Renal cortex interstitium (tissue), 11 donors: ENCODE measurements around the gene TK2. TPM values are rescaled to one million over a fixed set of nuclear protein-coding genes. Genes with fewer than 3 reads are reported as not detected.
"Not testable (repeated sequence)": the region's sequence is repeated elsewhere in the genome, so short reads cannot be mapped to it uniquely, and the experiment has no call there.

Experiments used
- DNase-seq, 11 donors: peaks; one replicate each; pipeline ENCODE4 v3.0.0-alpha.2; 2013; ENCODE audit warnings: low read depth in 9 of 11, low spot score in 4 of 11; ENCODE audit errors: extremely low read depth in 1 of 11
- polyA plus RNA-seq, 3 donors: library from polyadenylated mRNA; unstranded; fragments of 120-200 nt; gene quantifications; one replicate each; pipeline ENCODE4 v1.2.1, GENCODE V29; 2013; ENCODE audit not compliant: insufficient read length in 3 of 3

The TK2 gene
- polyA plus RNA-seq, 3 donors = 30.9 to 46.3 (median 38.1) TPM

DNA sequence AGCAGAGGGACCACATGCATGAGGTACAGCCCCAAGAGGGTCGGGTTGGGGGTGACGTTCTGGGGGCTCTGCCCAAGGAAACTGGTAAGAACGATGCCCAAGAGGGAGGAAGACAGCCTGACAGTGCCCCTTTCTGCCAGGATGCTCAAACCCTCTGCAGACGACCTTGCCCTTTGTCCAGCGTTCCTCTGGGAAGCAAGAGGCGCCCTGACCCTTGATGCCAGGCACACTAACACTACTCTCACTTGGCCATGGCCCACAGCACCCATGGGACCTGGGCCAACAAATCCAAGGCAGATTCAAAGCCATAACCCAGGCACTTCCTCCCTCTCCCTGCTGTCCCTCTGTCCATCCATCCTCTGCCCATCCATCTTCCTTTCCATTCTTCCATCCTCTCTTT, 20.4 kb downstream of the TK2 start:
- no peak for DNase-seq

DNA sequence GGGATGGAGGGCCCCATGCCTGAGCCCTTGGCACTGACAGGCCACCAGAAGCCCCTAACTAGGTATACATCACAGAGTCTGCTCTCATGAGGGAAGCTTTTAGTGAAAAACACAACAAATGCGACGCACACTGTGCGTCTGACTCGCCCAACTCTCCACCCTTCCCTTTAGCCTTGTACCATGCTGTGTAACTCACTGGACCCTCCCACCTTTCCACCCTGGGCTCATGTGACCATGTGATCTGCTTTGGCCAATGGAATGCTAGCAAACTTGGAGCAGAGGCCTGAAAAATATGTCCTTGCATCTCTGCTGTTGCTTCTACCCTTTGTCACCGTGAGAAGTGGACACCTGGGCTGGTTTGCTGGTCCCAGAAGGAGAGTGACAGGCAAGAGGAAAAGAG, 21.6 kb downstream of the TK2 start:
- DNase-seq = no peak

DNA sequence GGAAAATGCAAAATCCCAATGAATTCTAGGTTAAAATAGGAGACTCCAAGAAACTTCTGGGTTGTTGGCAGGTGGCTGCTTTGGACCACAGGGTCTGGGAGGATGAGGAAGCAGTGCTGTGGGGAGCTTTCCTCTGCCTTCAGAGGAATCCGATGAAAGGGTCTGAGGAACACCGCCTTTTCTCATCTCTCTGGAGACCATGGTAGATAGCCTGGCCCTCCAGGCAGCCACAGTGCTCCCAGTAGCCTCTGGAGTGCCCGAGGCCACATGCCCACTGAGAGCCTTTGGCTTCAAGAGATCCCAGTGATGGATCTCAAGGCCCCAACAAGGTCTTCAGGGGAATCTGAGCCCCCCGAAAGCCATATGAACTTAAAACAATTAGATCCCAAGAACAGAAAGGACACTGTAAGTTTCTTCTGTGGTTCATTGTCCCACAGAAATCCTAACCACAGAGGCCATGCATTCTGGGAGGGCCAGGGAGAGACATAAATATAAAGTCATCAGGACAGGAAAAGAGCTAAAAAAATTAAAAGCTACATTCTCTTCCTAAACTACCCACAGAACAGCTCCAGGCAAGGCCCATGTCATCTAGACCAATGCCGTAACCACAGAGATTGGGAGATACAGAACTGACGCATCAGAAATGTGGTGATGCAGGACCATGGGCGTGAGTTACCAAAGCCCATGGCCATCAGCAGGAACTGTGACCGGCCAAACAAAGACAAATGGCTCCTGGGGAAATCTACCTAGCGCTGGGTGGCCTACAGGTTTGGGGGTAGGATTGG, 24.3 kb downstream of the TK2 start:
- no peak for DNase-seq

DNA sequence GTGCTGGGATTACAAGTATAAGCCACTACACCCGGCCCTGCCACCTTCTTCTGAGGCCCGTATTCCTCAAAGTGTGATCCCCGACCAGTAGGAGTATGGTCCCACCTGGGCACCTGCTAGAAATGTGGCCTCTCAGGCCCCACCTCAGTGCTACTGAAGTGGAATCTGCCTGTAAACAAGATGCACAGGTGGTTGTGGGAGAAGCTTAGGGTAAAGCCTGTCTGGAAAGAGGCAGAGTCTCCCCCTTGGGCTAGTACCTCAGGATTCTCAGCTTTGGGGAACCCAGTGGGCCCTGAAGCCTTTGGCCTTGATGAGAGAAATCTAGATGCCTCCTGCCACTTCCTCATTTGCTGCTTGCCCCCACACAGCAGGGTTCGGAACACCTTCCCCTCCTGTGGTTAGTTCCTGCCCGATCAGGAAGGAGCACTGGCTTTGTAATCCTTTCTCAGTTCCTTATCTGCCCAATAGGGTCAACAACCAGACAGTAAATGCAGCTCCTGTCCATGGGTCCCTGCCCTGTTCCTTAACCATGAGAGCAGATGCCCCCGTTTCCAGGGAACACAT, 25.2 kb downstream of the TK2 start:
- DNase-seq = no peak

DNA sequence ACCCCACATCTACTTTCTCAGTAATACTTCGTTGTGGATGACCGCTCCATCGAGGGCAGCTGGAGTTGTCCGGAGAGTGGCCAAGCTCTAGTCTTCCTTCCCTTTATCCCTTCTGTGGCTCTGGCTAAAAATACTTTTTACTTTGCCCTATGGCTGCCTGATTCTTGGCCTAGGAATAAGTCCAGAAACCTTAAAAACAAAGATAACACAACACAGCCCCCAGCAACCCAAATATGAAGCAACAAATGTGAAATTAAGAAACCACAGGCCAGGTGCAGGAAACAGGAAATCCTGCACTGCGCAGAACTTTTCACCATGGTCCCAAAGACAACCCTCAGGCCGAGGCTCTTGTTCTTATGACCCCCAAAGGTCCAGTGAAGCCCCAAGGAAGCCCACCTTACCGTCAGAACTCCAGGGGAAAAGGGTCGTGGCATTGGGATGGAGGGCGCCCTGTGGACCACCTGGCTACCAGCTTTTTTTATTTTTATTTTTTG, 26.0 kb downstream of the TK2 start:
- no peak for DNase-seq

DNA sequence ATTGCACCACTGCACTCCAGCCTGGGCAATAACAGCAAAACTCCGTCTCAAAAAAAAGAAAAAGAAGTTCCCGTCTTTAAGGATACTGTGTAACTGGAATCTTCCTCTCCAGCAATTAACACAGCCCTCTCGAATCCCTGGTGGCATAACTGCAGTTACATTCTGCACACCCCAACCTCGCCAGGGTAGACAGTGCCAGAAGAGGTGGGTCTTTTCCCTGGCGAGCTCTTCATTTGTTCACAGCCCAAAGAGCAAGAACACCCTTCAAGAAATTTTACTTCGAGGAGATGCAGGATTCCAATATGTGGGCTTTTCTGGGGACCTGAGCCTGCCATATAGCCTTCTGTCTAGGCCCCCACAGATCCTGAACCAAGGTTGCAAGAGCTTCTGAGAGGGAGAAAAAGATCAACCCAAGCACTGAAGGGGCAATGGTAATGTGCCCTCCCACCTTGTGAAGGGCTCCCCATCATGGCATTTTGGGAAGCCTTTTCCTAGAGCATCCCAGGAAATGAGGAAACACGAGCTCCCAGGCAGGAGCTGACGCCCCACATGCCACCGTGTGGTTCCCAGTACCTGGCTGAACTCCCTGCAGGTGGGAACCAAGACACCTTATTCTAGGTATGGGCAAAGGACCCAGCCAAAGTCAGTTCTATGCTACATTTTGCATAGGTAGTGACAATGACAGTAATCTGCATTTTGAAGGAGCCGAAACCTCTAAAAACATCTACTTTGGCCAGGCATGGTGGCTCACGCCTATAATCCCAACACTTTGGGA, 26.9 kb downstream of the TK2 start:
- no peak for DNase-seq

DNA sequence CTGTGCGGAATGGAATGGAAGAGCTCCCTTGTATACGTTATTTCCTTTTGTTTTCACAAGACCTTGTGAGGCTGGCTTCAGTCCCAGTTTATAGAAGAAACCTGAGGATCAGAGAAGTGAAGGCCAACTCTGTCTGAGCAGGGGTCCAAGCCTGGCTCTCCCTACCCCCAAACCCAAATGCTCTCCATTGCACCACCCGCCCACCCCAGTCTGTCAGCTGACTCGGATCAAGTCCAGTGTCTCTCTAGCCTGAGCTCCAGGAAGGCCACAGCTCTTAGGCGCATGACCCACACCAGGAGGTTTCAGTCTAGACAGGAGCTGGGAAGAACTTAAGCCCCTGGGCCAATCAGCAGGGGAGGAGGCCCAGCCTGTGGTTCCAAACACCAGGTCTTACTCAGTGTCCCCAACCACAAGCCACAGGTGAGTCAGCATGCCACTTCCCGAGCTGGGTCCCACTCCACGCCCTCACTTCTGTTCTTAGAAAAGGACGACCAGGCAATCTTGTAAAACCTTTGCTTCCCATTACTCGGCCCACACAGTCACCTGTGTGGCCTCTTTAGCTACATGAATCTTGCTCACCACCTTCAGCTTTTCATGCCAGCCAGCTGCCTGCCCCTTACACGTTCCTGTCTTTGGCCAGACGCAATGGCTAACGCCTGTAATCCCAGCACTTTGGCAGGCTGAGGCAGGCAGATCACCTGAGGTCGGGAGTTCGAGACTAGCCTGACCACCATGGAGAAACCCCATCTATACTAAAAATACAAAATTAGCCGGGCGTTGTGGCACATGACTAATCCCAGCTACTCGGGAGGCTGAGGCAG, 27.8 kb downstream of the TK2 start:
- no peak for DNase-seq

DNA sequence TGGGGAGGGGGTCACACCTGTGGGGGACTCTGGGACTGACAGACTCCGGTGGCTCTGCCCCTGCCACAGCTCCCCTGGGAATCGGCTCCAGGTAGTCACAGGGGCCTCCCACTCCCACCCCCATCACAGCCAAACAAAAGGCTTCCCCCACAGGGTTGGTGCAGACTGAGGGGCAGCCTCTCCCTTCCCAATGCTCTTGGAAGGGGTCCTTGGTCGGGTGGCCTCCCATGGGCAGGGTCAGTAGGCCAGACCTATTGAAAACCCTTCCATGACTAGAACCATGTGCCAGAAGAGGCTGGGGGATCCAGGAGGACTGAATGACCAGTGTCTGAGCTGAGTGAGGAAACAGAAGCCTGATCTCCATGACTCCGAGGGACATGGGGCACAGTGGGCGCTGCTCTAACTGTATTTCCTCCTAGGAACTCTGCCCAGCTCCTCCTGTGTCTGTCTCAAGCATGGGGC, 28.6 kb downstream of the TK2 start:
- no peak for DNase-seq

DNA sequence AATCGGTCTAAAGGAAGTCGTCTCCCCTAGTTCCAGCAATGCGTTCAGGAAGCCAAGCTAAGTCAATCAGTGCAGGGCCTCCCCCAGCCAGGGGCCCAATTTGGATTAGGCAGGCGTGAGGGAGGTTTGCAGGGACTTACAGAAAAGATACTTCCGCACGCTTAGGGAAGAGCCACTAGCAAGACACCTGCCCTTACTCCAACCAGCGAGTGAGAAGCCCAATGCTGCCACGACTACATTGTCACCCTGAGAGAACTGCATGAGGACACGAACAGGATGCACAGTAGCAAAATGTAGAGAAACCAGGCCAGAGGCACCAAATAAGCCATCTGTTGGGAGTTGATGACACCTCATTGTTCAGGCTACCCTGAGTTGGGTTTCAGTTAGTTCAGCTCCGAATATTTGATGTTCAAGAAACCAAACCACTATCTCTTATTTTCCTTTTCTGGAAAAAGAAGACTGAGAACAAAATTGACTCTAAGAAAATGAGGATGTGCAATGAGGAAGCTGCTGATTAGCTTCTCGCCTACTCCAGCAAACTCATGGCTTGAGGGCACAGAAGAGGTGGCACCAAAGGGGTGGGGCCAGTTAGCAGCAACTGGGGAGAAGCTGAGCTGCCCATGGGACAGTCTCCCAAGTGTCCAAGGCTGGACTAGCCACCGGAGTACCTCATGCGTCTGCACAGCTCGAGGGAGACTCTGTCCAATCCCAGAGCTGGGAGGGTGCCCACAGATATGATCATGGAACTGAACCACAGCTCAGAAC, 29.3 kb downstream of the TK2 start:
- no peak for DNase-seq

DNA sequence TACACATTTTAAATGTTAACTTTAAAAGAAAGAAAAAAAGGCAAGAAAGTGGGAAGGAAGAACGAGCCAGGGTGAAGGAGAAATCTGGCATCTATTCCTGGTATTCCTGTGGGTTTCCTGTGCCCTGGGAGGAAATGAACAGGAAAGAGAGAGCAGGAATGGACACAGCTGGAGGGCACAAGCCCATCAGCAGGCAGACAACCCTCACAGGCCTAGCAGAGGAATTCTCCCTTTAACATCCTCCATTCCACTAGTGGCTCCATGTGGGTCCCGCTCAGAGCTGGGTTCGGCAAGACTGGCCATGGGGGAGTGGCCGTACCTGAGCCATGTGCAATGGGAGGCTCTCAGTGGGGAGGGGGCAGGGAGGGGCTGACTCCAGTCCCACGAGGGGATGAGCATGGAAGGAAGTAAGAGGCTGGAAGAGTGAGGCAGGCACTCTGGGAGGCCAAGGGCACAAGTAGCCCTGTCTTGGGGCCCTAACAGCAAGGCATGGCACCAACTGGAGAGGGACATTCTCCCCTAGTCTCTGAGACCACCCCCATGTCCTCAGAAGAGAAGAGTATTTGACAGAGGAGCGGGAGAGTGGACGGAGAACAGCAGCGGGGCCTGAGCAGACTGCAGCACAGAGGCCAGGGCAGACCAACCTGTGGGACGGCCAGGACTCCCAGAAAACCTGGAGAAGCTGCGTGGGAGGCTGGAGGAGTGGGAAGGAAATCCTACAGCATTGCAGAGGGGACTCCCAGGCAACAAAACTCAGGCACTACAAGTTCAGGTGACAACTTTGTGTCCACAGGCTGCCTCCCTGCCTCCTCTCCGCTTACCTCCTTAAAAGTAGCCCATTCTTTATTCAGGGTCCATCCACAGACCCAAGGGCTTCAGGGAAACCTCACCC, 30.2 kb downstream of the TK2 start:
- DNase-seq = no peak

DNA sequence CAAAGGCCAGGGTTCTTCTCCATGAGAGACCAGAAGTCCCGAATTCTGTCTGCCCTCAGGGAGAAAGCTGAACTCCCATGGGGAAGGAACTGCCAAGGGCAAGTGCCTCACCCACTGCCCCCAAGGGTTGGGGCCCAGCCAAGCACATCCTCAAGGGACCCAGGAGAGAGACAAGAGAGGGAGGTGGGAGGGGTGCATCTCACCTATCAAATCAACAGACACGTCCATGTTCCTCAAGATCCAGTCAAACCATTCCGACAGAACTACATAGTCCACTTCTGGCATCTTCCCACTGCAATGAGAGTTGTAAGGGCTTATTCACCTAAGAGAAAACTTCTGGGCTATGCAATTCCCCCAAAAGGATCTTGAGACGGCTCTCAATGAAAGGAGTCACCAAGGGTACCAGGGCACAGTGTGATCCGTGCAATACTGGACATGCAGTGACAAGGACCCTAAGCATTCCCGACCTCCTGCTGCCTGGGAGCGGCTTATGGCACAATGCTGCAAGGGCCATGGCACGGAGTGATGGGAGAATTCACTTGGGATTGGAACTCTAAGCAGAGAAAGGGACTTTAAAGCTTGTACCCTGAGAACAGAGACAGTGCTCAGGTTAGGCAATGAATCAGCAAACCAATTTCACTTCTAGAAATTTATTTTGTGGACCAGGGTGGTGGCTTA, 32.2 kb downstream of the TK2 start:
- no peak for DNase-seq

DNA sequence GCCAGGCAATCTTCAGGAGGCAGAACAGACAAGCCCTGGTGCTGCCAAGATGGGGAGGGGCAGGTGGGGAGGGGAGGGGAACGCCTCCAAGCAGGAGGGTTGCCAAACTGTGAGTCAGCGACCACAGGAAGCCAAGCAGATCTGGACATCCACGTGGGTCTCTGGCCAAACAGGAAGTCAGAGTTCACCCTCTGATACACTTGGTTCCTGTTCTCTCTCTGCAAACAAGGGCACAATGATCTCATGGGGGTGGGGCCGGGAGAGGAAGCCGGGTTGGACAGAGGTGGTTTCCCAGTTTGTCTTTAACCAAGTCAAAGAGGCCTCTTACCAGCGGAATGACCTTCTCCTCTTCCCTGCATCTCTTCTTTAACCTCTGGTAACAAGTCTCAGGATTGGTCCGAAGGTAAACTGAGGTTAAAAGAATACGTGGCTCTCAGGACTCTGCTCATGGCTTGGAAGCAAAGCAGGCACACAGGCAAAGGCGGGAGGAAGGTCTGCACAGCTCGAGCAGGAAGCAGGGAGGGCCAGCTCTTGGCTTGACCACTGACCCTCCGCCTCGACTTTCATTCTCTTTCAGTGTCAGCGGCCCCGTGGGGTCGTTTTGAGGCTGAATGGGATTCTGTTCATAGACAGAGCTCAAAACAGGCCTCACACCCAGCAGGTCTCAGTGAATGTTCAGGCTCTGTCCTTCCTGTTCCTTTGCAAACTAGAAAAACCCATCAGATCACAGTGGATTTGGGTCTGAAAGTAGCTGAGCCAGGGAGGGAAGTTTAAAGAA, 32.9 kb downstream of the TK2 start:
- DNase-seq = peak; percentile 60 to 89 (median 73)

DNA sequence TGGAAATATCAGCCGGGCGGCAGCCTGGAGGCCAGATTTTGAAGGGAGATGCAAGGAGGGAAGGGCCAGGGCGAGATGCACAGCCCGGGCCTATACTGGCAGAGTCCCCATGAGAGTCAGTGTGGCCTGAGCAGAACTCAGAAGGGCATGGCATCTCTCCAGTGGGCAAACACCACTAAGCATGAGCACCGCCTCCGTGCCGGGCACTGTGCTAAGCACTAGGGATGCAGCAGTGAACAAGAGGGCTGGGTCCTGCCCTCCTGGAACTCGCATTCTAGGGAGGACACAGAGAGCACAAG, 33.5 kb downstream of the TK2 start:
- no peak for DNase-seq

DNA sequence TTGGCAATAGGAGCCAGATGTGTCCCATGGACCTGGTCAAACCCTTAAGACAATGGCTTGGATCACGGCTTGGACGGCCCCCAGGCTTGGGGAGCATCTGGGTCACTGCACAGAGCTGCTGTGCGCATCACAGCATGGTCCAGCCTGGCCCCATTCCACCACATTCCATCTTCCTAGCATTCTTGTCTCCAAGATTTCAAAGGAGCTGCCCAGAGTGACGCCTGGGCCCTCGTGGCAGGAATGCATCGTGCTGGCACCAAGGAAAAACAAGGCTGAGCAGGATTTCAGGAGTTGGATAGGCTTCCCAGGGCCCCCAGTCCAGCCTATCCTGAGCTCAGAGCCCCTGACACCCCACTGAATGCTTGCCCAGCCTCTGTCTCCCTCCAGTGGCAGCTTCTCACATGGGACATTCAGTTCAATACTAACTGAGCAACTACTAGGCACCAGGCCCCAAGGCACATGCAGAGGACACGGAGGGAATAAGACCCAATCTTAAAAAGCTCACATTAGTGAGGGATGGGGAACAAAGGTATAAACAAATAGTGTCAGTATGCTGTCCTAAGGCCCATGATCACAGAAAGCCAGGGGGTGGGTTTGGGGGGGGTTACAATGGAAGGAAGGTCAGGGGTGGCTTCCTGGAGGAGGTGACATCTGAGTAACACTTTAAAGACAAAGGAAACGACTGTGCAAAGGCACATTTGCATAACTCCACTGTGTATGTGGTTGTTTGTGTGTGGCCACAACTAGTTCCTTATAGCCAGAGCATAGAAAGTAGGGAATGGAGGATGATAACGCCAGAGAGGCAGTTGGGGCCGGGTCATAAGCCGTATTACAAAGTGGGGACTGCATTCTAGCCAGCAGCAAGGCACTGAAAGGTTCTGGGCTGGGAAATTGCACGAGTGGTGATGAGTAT, 34.1 kb downstream of the TK2 start:
- DNase-seq = no peak

DNA sequence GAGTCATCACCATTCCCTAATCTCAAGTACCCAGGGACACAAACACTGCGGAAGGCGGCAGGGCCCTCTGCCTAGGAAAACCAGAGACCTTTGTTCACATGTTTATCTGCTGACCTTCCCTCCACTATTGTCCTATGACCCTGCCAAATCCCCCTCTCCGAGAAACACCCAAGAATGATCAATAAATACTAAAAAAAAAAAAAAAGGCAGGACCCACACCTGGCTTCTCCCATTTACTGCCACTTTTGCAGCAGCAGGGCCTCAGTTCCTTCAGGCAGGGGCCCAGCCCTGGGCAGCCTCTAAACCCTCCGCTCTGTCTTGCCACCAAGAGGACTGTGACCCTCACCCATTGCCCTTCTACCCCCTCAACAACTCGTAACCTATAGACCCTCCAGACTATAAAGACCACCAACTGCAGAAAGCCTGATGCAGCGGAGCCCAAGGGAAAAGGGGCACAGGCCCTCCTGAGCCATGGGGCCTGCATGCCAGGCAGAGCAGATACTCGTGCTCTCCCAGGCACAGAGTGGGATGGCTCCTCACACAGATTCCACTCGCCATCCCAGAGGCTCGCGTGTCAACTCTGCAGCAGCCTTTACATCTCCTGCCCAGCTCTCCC, 34.8 kb downstream of the TK2 start:
- not testable (repeated sequence) for DNase-seq
